ENCODE results near the gene CSMD2. TPM values are rescaled to one million over a fixed set of nuclear protein-coding genes. Genes with fewer than 3 reads are reported as not detected.

CSMD2 gene
- total RNA-seq, 2 donors from 2014 or later: 2.8 to 3.0 TPM

- Histone ChIP-seq H3K4me1 (ENCODE audit: control insufficient read depth in 1 of 2, low read depth in 2 of 2) (peaks cover 17 to 55% of the 10 kb centered on the region in 2 donors), H3K36me3 (no peaks in the 10 kb centered on the region), H3K9me3 (no peaks in the 10 kb centered on the region), H3K4me3 (no peak overlapping the region), H3K27me3 (replicated peaks; ENCODE audit: insufficient read depth) (no peaks in the 10 kb centered on the region), H3K27ac (peak overlapping the region in 1 of 2 donors; percentile 64)
- DNase-seq (ENCODE audit: low spot score) (no peak), ATAC-seq (ENCODE audit: insufficient number of reproducible peaks, low FRiP score, low read depth) (no peak)
- no peak for TF ChIP-seq CTCF (IDR thresholded peaks at IDR 0.05)
Measured at GRCh38 chr1:33758698-33759097, 406.3 kb downstream of the CSMD2 start.

- Histone ChIP-seq H3K27ac (no peak overlapping the region), H3K36me3 (no peaks in the 10 kb centered on the region), H3K4me1 (ENCODE audit: control insufficient read depth in 1 of 2, low read depth in 2 of 2) (peaks cover 0 to 4% of the 10 kb centered on the region in 2 donors), H3K4me3 (no peak overlapping the region), H3K27me3 (replicated peaks; ENCODE audit: insufficient read depth) (no peaks in the 10 kb centered on the region), H3K9me3 (peaks cover 8% of the 10 kb centered on the region)
- TF ChIP-seq CTCF (IDR thresholded peaks at IDR 0.05): no peak
- no peak for ATAC-seq (ENCODE audit: insufficient number of reproducible peaks, low FRiP score, low read depth)
- DNase-seq (ENCODE audit: low spot score): no peak
Measured at GRCh38 chr1:33753087-33753856, 411.8 kb downstream of the CSMD2 start.

- Histone ChIP-seq H3K4me3 (no peak overlapping the region), H3K4me1 (ENCODE audit: control insufficient read depth in 1 of 2, low read depth in 2 of 2) (no peaks in the 10 kb centered on the region), H3K27ac (no peak overlapping the region), H3K36me3 (no peaks in the 10 kb centered on the region), H3K9me3 (no peaks in the 10 kb centered on the region), H3K27me3 (replicated peaks; ENCODE audit: insufficient read depth) (no peaks in the 10 kb centered on the region)
- no peak for TF ChIP-seq CTCF (IDR thresholded peaks at IDR 0.05)
- DNase-seq (ENCODE audit: low spot score) (no peak), ATAC-seq (ENCODE audit: insufficient number of reproducible peaks, low FRiP score, low read depth) (no peak)
Measured at GRCh38 chr1:33745942-33746341, 419.1 kb downstream of the CSMD2 start.

- Histone ChIP-seq H3K4me3 (no peak overlapping the region), H3K9me3 (no peaks in the 10 kb centered on the region), H3K27ac (no peak overlapping the region), H3K27me3 (replicated peaks; ENCODE audit: insufficient read depth) (no peaks in the 10 kb centered on the region), H3K36me3 (no peaks in the 10 kb centered on the region), H3K4me1 (ENCODE audit: control insufficient read depth in 1 of 2, low read depth in 2 of 2) (no peaks in the 10 kb centered on the region)
- TF ChIP-seq CTCF (IDR thresholded peaks at IDR 0.05): no peak
- DNase-seq (ENCODE audit: low spot score) (no peak), ATAC-seq (ENCODE audit: insufficient number of reproducible peaks, low FRiP score, low read depth) (no peak)
Measured at GRCh38 chr1:33743221-33743998, 421.6 kb downstream of the CSMD2 start.

GRCh38 chr1:33742663-33743062 lies 422.4 kb downstream of the CSMD2 start:
- Histone ChIP-seq H3K36me3 (no peaks in the 10 kb centered on the region), H3K27ac (no peak overlapping the region), H3K4me3 (no peak overlapping the region), H3K27me3 (replicated peaks; ENCODE audit: insufficient read depth) (no peaks in the 10 kb centered on the region), H3K9me3 (no peaks in the 10 kb centered on the region), H3K4me1 (ENCODE audit: control insufficient read depth in 1 of 2, low read depth in 2 of 2) (no peaks in the 10 kb centered on the region)
- no peak for TF ChIP-seq CTCF (IDR thresholded peaks at IDR 0.05)
- no peak for ATAC-seq (ENCODE audit: insufficient number of reproducible peaks, low FRiP score, low read depth)
- DNase-seq (ENCODE audit: low spot score): no peak

Data from thoracic aorta (tissue), 2 donors.